WI38 (cell line): ENCODE data around the gene C9orf50.

Source experiments
- H3K4me3 ChIP-seq: 2 replicates; pipeline ENCODE4 v1.5.1; 2011; ENCODE audit warnings: low read depth, mild to moderate bottlenecking, control low read depth, low read length
- CTCF ChIP-seq: IDR thresholded peaks from 2 replicates; pipeline ENCODE4 v1.5.1; 2012; ENCODE audit warnings: low read depth, mild to moderate bottlenecking, control low read depth, low read length

Gene C9orf50

GRCh38 chr9:129653823-129654553, 33.1 kb upstream of the C9orf50 start:
- H3K4me3 ChIP-seq = no peak overlapping the region
- TF ChIP-seq CTCF = no peak

DNA sequence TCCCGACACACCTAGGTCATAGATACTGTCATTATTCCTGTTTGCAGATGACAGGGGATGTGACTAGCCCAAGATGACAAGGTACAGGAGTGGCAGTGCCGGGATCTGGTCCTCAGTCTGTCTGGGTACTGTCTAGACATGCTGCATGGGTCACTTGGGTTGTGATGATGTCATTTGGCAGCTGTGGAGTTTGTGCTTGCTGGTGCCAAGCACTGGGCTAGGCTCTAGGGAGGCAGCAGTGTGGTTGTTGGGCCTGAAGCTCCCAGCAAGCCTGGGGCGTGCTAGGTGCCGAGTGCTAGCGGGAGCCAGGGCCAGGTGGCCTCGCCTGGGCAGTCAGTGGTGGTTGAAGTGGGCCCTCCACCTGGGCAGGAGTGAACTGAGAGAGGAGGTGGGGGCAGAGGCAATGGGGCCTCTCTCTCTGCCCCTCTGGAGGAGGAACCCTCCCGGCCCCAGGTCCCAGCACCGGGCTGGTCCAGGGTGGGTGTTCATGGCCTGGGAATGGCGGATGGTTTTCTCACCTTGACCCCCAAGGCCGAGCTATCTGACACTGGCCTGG, 29.9 kb upstream of the C9orf50 start:
- no peak for TF ChIP-seq CTCF
- H3K4me3 ChIP-seq = no peak overlapping the region

DNA sequence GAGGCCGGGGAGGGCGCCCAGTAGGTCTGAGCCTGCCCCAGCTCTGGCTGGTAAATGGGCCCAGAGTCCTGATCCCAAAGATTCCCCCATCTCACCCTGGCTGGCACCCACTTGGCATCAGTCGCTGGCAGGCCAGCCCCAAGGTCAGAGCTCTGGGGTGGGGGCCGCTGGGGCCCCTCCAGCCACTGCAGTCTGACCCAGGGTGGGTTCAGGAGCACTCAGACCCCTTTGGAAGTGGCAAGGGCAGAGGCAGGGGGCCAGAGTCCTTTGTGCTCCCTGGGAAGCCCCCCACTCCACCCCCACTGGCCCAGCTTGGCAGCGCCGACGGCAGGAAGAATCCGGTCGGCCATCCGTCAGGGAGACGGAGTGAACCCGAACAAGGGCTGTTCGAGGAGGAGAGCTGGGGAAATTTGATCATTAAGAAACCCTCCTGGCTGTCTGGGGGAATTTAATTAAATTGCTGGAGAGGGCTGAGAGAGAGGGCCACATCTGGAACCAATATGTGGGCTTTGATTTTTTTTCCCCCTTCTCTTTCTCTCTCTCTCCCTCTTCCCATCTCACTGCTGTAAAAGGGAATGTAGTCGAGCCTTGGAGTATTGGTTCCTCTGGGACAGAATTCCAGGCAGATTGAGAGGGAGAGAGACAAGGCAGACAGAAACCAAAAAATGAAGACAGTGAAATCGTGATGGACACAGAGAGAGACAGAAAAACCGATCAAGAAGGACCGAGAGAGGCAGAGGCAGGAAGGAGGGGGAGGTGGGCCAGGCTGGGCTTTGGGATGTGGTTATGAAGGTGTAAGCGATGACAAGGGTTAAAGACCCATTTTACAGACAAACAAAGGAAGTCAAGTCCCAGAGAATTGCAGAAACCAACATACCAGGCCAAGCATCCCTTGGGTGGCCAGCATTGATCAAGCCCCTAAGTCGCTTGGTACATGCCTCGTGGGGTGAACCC, 29.1 kb upstream of the C9orf50 start:
- no peak overlapping the region for H3K4me3 ChIP-seq
- TF ChIP-seq CTCF = no peak

DNA sequence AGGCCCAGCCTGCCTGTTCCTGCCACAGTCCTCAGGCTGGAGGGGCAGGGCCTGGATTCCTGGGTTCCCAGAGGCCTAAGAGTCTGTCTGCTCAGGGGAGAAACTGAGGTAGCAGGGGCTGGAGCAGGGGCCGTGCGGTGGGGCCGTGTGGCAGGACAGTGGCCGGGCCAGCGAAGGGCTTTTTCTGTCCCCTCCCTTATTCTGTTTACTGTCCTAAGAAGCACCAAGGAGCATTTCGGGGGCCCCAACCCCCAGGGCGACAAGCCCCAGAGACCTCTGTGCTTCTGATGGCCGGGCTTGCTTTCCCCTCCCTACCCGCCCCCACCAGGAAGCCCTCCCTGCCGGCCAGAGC, 27.8 kb upstream of the C9orf50 start:
- H3K4me3 ChIP-seq = no peak overlapping the region
- no peak for TF ChIP-seq CTCF

DNA sequence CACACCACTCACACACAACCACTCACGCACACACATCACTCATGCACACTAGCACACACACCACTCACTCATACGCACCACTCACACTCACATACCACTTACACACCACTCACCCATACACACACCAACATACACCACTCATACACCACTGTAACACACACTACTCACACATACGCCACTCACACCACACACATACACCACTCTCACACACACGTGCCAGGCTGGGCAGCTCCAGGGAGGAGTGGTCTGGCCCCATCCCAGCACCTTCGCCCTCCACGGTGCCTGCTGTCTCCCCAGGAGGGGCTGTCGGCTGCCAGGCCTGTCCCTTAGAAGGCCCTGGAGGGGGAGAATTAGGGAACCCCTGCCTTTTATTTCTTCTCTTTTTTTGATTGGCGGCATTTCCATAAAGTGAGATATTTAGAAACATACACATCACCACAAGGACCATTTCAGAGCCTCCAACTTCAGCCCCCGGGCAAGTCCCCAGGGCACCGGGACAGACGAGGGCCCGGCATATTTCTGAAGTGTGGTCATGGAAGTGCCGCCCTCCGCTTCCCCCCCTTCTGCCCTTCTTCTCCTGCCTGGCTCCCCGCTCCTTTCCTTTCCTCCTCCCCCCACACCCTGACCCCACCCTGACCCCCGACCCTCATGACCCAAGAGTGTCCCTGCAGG, 27.3 kb upstream of the C9orf50 start:
- TF ChIP-seq CTCF = no peak
- H3K4me3 ChIP-seq = no peak overlapping the region

DNA sequence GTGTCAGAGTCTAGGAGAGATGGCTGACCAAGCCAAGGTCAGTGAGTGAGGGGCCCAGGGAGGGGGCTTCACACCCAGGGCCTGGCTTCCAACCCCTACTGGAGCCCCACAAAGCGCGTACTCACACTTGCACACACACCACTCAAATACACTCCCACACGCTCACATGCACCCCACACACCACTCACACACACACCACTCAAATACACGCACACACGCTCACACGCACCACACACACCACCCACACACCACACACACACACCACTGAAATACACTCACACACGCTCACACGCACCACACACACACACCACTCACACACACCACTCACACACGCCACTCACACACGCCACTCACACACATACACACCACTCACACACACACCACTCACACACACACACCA, 26.7 kb upstream of the C9orf50 start:
- no peak for TF ChIP-seq CTCF

More for the DNA sequence above, 26.7 kb upstream of the C9orf50 start:
- H3K4me3 ChIP-seq = no peak overlapping the region
